Heart right ventricle (tissue), 16 donors: ENCODE results near the gene DYSF. TPM values are rescaled to one million over a fixed set of nuclear protein-coding genes. Genes with fewer than 3 reads are reported as not detected.
A peak's percentile ranks its signal among the peaks of the same experiment; 100 is the strongest.

ENCODE experiments used
- ATAC-seq, 8 donors: fragments of 200-7000 bp; cut with Tn5 transposase; one replicate each; pipeline ENCODE4 v1.9.1; 2020; ENCODE audit warnings: mild to moderate bottlenecking in 8 of 8, moderate library complexity in 8 of 8, moderate number of reproducible peaks in 1 of 8
- DNase-seq, 2 donors: peaks; one replicate each; pipeline ENCODE4 v3.0.0-alpha.2; 2020
- H3K27ac ChIP-seq, 10 donors: fragments of 200-600 bp; sonication (generic) in 2 of 10; one replicate each; pipeline versions ENCODE4 v1.5.0 to v1.8.0; 2020 to 2022; ENCODE audit warnings: mild to moderate bottlenecking in 3 of 10
- H3K27me3 ChIP-seq, 7 donors: fragments of 200-600 bp; one replicate each; pipeline ENCODE4 v1.8.0; 2021 to 2022; ENCODE audit warnings: mild to moderate bottlenecking in 2 of 7
- H3K36me3 ChIP-seq, 9 donors: fragments of 200-600 bp; sonication (generic) in 1 of 9; one replicate each; pipeline versions ENCODE4 v1.5.0 to v1.8.0; 2020 to 2022; ENCODE audit warnings: mild to moderate bottlenecking in 2 of 9
- H3K4me1 ChIP-seq, 9 donors: fragments of 200-600 bp; sonication (generic) in 1 of 9; one replicate each; pipeline versions ENCODE4 v1.5.0 to v1.8.0; 2020 to 2022; ENCODE audit warnings: mild to moderate bottlenecking in 4 of 9
- H3K4me3 ChIP-seq, 10 donors: fragments of 200-600 bp; sonication (generic) in 2 of 10; one replicate each; pipeline versions ENCODE4 v1.5.0 to v1.8.0; 2020 to 2022; ENCODE audit warnings: mild to moderate bottlenecking in 7 of 10, moderate library complexity in 2 of 10
- H3K9me3 ChIP-seq, 11 donors: fragments of 200-600 bp in 10 of 11; sonication (generic) in 2 of 11; one replicate each; pipeline versions ENCODE4 v1.5.0 to v1.8.0; 2013 to 2022; ENCODE audit warnings: mild to moderate bottlenecking in 2 of 11, control low read depth in 1 of 11, moderate library complexity in 1 of 11
- CTCF ChIP-seq, 9 donors: fragments of 200-600 bp; sonication (generic) in 2 of 9; IDR thresholded peaks; one replicate each; pipeline versions ENCODE4 v1.5.0 to v1.8.0; 2021 to 2022; ENCODE audit warnings: antibody characterized with exemption in 9 of 9, mild to moderate bottlenecking in 5 of 9, moderate library complexity in 1 of 9
- WGBS, 2 donors: extraction: QIAGEN DNeasy Blood & Tissue Kit; methylation state at CpG; one replicate each; pipeline ENCODE4 v1.1.7; 2013; ENCODE audit warnings: inconsistent platforms in 1 of 2; 5-methylcytosine and 5-hydroxymethylcytosine counted together
- intact Hi-C, 10 donors: fragments of 100-400 bp; cut with DNase I; formaldehyde crosslinking; loops; one replicate each; pipeline versions ENCODE4 v1.11.1 to v1.14.2; 2022
- polyA plus RNA-seq, 2 donors: library from polyadenylated mRNA; stranded (reverse); fragments of 200-250 nt; gene quantifications; one replicate each; pipeline ENCODE4 v1.2.3, GENCODE V29; 2013
- total RNA-seq, 10 donors: library from RNA; stranded (reverse); fragmentation: NEBNext Ultra II Directional in 3 of 10; extraction: Animal tissue kit (Norgen Biotek cat#: 25700) in 3 of 10; gene quantifications; one replicate each; pipeline versions ENCODE4 v1.2.1 to v1.2.4, GENCODE V29; 2021 to 2023
- donor health status: Arrhythmogenic right ventricular cardiomyopathy.
- donor health status: ischemic (EF 13 %, LVEDD 7.1; RV severe dilation, severe dysfunction).
- donor health status: healthy with polysubstance abuse.
- donor health status: DM: no; HTN: yes; CAD: no.
- donor health status: DM: no; HTN: no; CAD: no.
- donor health status: ischemic (EF 25% LVEDD 6.9; RV normal size, moderate dysfunction).
- donor health status: ischemic (EF 25% LVEDD 5.7; RV mildly dilated, moderate dysfunction).
- donor health status: healthy.
- donor health status: DM: yes; HTN: yes; CAD: no.
- donor health status: Ischemic cardiomyopathy.
- donor health status: ischemic (EF 35%, LVEDD 5.7; RV mildly dilated, moderate dysfunction).
- donor health status: nonischemic (EF 11% LVEDD 7.7; RV severe dilation, severe dysfunction).
- donor health status: DM: yes; HTN: yes; CAD: no.
- donor health status: PGD.
- donor health status: ischemic (EF 29% LVEDD 5.4; RV normal size, mild dysfunction).
- donor health status: nonischemic (EF 23%, LVEDD 6.1; RV moderate dilation, normal function).

Gene DYSF
- total and polyA plus RNA-seq, 12 donors = 20.6 to 100 (median 64.8) TPM

DNA sequence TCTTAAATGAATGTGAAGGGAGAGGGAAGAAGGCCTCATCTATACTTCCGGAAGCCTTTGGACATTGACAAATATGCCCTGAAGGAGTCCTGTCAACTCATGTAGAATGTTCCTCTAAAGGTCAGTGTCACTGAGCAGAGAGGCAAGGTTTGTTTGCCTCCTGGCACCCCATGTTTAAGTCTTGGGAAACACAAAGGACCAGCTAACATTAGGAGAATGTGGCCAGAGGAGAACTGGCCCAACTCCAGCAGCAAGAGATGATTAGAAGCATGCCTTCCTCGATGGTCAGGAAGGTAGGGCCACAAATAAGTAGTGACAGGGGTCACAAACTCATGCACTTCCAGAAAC, 5.7 kb downstream of the DYSF start:
- no peak for ATAC-seq
- H3K27me3 ChIP-seq = peaks cover 0 to 16% (median 0%) of the 10 kb centered on the region in 7 donors
- intact Hi-C loops = loop anchor here in 1 of 10 donors (2.0 kb wide), 1 partner anchor 52 kb away; no protein-coding TSS in a partner anchor
- DNase-seq = peak in 1 of 2 donors; percentile 3
- no peak overlapping the region for H3K4me3 ChIP-seq
- no peak for TF ChIP-seq CTCF (IDR thresholded peaks at IDR 0.05)
- no peaks in the 10 kb centered on the region for H3K9me3 ChIP-seq
- peaks cover 0 to 3% (median 0%) of the 10 kb centered on the region in 9 donors for H3K36me3 ChIP-seq
- peak overlapping the region; percentile 55 to 94 (median 90) for H3K27ac ChIP-seq
- H3K4me1 ChIP-seq = peaks cover 28 to 99% (median 87%) of the 10 kb centered on the region in 9 donors
- WGBS, 2 donors = 58 to 63% methylated on average over 2 of the region's 2 CpGs

DNA sequence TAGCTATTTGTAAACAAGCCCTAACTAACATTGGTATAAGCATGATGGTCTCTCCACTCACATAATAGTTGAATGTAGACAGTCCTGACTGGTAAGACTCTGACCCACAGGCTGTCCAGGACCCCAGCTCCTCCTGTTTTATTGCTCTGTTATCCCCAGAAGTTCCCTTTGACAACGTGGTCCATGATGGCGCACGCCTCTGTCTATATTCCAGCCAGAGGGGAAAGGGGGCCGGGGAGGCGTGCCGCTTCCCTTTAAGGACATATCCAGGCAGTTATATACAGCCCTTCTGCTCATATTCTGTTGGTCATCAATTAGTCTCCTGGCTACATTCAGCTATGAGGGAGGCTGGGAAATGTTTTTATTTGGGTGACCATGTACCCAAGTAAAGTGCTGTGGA, 6.7 kb downstream of the DYSF start:
- peak overlapping the region in 7 of 10 donors; percentile 17 to 92 (median 50) for H3K27ac ChIP-seq

DNA sequence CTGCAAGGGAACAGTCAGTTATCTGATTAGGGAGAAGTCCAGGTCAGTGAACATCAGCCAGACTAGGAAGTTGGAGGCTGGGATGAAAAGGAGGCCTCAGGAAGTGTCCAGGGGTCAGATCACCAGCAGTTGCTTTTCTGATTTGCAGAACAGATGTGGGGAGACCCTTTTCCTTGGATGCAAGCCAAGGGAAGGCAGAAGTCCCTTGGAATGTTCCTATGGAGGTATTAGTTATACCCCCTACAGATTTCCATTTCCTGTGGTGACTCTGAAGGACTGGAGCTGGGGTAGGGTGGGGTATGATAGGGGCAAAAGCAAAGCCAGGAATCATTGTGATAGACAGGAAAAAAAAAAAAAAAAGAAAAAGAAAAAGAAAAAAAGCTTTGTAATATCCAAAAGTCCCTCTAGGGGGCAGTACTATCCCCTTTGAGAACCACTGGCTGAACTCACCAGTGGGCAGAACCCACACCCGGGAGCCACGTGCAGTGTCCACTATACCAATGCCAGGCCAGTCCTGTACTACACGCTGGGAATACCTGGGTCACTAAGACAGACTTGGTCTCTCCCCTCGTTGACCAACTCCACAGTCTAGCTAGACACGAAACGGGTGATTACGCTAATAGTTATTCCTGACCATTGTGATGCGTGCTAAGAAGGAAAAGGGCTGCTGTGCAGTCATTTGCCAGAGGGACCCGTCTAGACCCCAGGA, 7.4 kb downstream of the DYSF start:
- H3K27ac ChIP-seq = peak overlapping the region in 6 of 10 donors; percentile 17 to 92 (median 68)

More for the DNA sequence above, 6.7 kb downstream of the DYSF start:
- intact Hi-C loops = loop anchor here in 5 of 10 donors (2.0 to 5.0 kb wide), 3 partner anchors 47 to 52 kb away; no protein-coding TSS in a partner anchor
- Histone ChIP-seq H3K9me3 (no peaks in the 10 kb centered on the region), H3K4me3 (no peak overlapping the region), H3K4me1 (peaks cover 19 to 93% (median 77%) of the 10 kb centered on the region in 9 donors), H3K36me3 (peaks cover 0 to 3% (median 0%) of the 10 kb centered on the region in 9 donors), H3K27me3 (peaks cover 0 to 13% (median 0%) of the 10 kb centered on the region in 7 donors)
- peak in 1 of 2 donors; percentile 0 for DNase-seq
- no peak for TF ChIP-seq CTCF (IDR thresholded peaks at IDR 0.05)
- WGBS, 2 donors = 63 to 85% methylated on average over 6 of the region's 6 CpGs
- ATAC-seq = no peak

More for the DNA sequence above, 7.4 kb downstream of the DYSF start:
- 46 to 55% methylated on average over 9 of the region's 9 CpGs for WGBS, 2 donors
- Histone ChIP-seq H3K9me3 (no peaks in the 10 kb centered on the region), H3K27me3 (peaks cover 0 to 15% (median 0%) of the 10 kb centered on the region in 7 donors), H3K4me3 (no peak overlapping the region), H3K4me1 (peaks cover 15 to 93% (median 71%) of the 10 kb centered on the region in 9 donors), H3K36me3 (peaks cover 0 to 3% (median 0%) of the 10 kb centered on the region in 9 donors)
- intact Hi-C loops = loop anchor here in 7 of 10 donors (1.0 to 5.0 kb wide), 4 partner anchors 47 to 52 kb away; no protein-coding TSS in a partner anchor
- ATAC-seq = peak in 7 of 8 donors; percentile 13 to 45 (median 34)
- peak in 1 of 2 donors; percentile 41 for DNase-seq
- TF ChIP-seq CTCF (IDR thresholded peaks at IDR 0.05) = peak; percentile 58 to 78 (median 69)
